GM18520 (cell line): ENCODE measurements around the gene PTP4A2.
"Not testable (repeated sequence)": the region's sequence is repeated elsewhere in the genome, so short reads cannot be mapped to it uniquely, and the experiment has no call there.

Experiments
- ATAC-seq: cut with Tn5 transposase; IDR thresholded peaks from one replicate; pipeline ENCODE4 v1.9.1; 2021; ENCODE audit not compliant: unreplicated experiment

PTP4A2 gene

GRCh38 chr1:31895474-31896198 lies 42.5 kb downstream of the PTP4A2 start:
- not testable (repeated sequence) for ATAC-seq

- no peak for ATAC-seq
These were observed 46.9 kb downstream of the PTP4A2 start for GRCh38 chr1:31891280-31891679.

GRCh38 chr1:31888291-31888690 lies 49.9 kb downstream of the PTP4A2 start:
- no peak for ATAC-seq

- ATAC-seq: no peak
These were observed 51.3 kb downstream of the PTP4A2 start for GRCh38 chr1:31886866-31887265.

- ATAC-seq: no peak
These were observed 52.3 kb downstream of the PTP4A2 start for GRCh38 chr1:31885851-31886250.

- ATAC-seq: no peak
These were observed 54.7 kb downstream of the PTP4A2 start for GRCh38 chr1:31883357-31883942.

GRCh38 chr1:31881688-31882000 lies 56.5 kb downstream of the PTP4A2 start:
- ATAC-seq: no peak

- ATAC-seq: no peak
These were observed 57.0 kb downstream of the PTP4A2 start for GRCh38 chr1:31880957-31881687.

GRCh38 chr1:31879981-31880608 lies 58.1 kb downstream of the PTP4A2 start:
- ATAC-seq: no peak

GRCh38 chr1:31878058-31878457 lies 60.1 kb downstream of the PTP4A2 start:
- no peak for ATAC-seq

- ATAC-seq: no peak
These were observed 60.6 kb downstream of the PTP4A2 start for GRCh38 chr1:31877544-31877943.

- ATAC-seq: no peak
These were observed 62.4 kb downstream of the PTP4A2 start for GRCh38 chr1:31875636-31876236.

- no peak for ATAC-seq
These were observed 63.2 kb downstream of the PTP4A2 start for GRCh38 chr1:31874942-31875341.

- ATAC-seq: no peak
These were observed 65.2 kb downstream of the PTP4A2 start for GRCh38 chr1:31872658-31873636.

GRCh38 chr1:31871703-31872102 lies 66.5 kb downstream of the PTP4A2 start:
- ATAC-seq: no peak

GRCh38 chr1:31870086-31870736 lies 68.0 kb downstream of the PTP4A2 start:
- no peak for ATAC-seq

- no peak for ATAC-seq
These were observed 68.7 kb downstream of the PTP4A2 start for GRCh38 chr1:31869449-31869848.

GRCh38 chr1:31868862-31869261 lies 69.3 kb downstream of the PTP4A2 start:
- ATAC-seq: no peak

GRCh38 chr1:31867546-31867945 lies 70.6 kb downstream of the PTP4A2 start:
- no peak for ATAC-seq
